ENCODE results near the gene ATMIN. TPM values are rescaled to one million over a fixed set of nuclear protein-coding genes. Genes with fewer than 3 reads are reported as not detected.

Gene ATMIN
- total and polyA plus RNA-seq, 4 donors: 9.4 to 29.1 (median 18.2) TPM

GRCh38 chr16:81070979-81071378 is 35.3 kb downstream of the ATMIN start:
- no peaks in the 10 kb centered on the region for H3K36me3 ChIP-seq (ENCODE audit: control insufficient read depth in 1 of 2, insufficient read depth in 2 of 2, low read length in 1 of 2)
- intact Hi-C loops (cut with DNase I): no loop called here
- peaks cover 0 to 2% of the 10 kb centered on the region in 2 donors for H3K27me3 ChIP-seq (ENCODE audit: control insufficient read depth in 1 of 2, insufficient read depth in 2 of 2, low read length in 1 of 2)
- H3K4me3 ChIP-seq (ENCODE audit: low read length in 2 of 2): no peak overlapping the region
- DNase-seq: no peak
- ATAC-seq (ENCODE audit: low FRiP score): no peak
- no peaks in the 10 kb centered on the region for H3K9me3 ChIP-seq (ENCODE audit: control insufficient read depth, low read length)
- WGBS, 2 donors: 78 to 79% methylated on average over 8 of the region's 8 CpGs
- H3K4me1 ChIP-seq (ENCODE audit: control insufficient read depth in 1 of 2, insufficient read depth in 2 of 2, low read length in 2 of 2): no peaks in the 10 kb centered on the region
- no peak overlapping the region for H3K27ac ChIP-seq (ENCODE audit: low read depth in 1 of 2, low read length in 2 of 2)

- H3K27me3 ChIP-seq (ENCODE audit: control insufficient read depth in 1 of 2, insufficient read depth in 2 of 2, low read length in 1 of 2): peaks cover 0 to 2% of the 10 kb centered on the region in 2 donors
- 80 to 84% methylated on average over 4 of the region's 4 CpGs for WGBS, 2 donors
- no peak for ATAC-seq (ENCODE audit: low FRiP score)
- no peaks in the 10 kb centered on the region for H3K4me1 ChIP-seq (ENCODE audit: control insufficient read depth in 1 of 2, insufficient read depth in 2 of 2, low read length in 2 of 2)
- intact Hi-C loops (cut with DNase I): no loop called here
- H3K4me3 ChIP-seq (ENCODE audit: low read length in 2 of 2): no peak overlapping the region
- no peak for DNase-seq
- H3K36me3 ChIP-seq (ENCODE audit: control insufficient read depth in 1 of 2, insufficient read depth in 2 of 2, low read length in 1 of 2): no peaks in the 10 kb centered on the region
- no peak overlapping the region for H3K27ac ChIP-seq (ENCODE audit: low read depth in 1 of 2, low read length in 2 of 2)
- H3K9me3 ChIP-seq (ENCODE audit: control insufficient read depth, low read length): no peaks in the 10 kb centered on the region
Observed at GRCh38 chr16:81071805-81072204, 36.2 kb downstream of the ATMIN start.

- peaks cover 0 to 2% of the 10 kb centered on the region in 2 donors for H3K27me3 ChIP-seq (ENCODE audit: control insufficient read depth in 1 of 2, insufficient read depth in 2 of 2, low read length in 1 of 2)
- H3K9me3 ChIP-seq (ENCODE audit: control insufficient read depth, low read length): no peaks in the 10 kb centered on the region
- no peak overlapping the region for H3K27ac ChIP-seq (ENCODE audit: low read depth in 1 of 2, low read length in 2 of 2)
- no peak overlapping the region for H3K4me3 ChIP-seq (ENCODE audit: low read length in 2 of 2)
- no peaks in the 10 kb centered on the region for H3K36me3 ChIP-seq (ENCODE audit: control insufficient read depth in 1 of 2, insufficient read depth in 2 of 2, low read length in 1 of 2)
- H3K4me1 ChIP-seq (ENCODE audit: control insufficient read depth in 1 of 2, insufficient read depth in 2 of 2, low read length in 2 of 2): no peaks in the 10 kb centered on the region
- 71 to 73% methylated on average over 5 of the region's 5 CpGs for WGBS, 2 donors
- intact Hi-C loops (cut with DNase I): no loop called here
- ATAC-seq (ENCODE audit: low FRiP score): no peak
- DNase-seq: no peak
Observed at GRCh38 chr16:81073560-81074330, 38.1 kb downstream of the ATMIN start.

GRCh38 chr16:81076566-81077075 is 41.0 kb downstream of the ATMIN start:
- DNase-seq (peak; percentile 94 to 97), ATAC-seq (ENCODE audit: low FRiP score) (peak; percentile 96)
- H3K9me3 ChIP-seq (ENCODE audit: control insufficient read depth, low read length): no peaks in the 10 kb centered on the region
- peak overlapping the region; percentile 56 to 57 for H3K4me3 ChIP-seq (ENCODE audit: low read length in 2 of 2)
- intact Hi-C loops (cut with DNase I): loop anchor here (1.0 to 5.0 kb wide), 3 partner anchors 20 to 69 kb away; partner anchors contain the start of genes ATMIN (in 2 of the 2), CENPN (in 1 of the 2) and GCSH (in 1 of the 2)
- H3K27ac ChIP-seq (ENCODE audit: low read depth in 1 of 2, low read length in 2 of 2): peak overlapping the region in 1 of 2 donors; percentile 68
- WGBS, 2 donors: 1% methylated on average over 27 of the region's 27 CpGs
- H3K4me1 ChIP-seq (ENCODE audit: control insufficient read depth in 1 of 2, insufficient read depth in 2 of 2, low read length in 2 of 2): no peaks in the 10 kb centered on the region
- no peaks in the 10 kb centered on the region for H3K27me3 ChIP-seq (ENCODE audit: control insufficient read depth in 1 of 2, insufficient read depth in 2 of 2, low read length in 1 of 2)
- no peaks in the 10 kb centered on the region for H3K36me3 ChIP-seq (ENCODE audit: control insufficient read depth in 1 of 2, insufficient read depth in 2 of 2, low read length in 1 of 2)

GRCh38 chr16:81077076-81077940 is 41.7 kb downstream of the ATMIN start, which contains the start of gene C16orf46:
Gene C16orf46, minus strand, starts transcription at chr16:81077238. Its CDS starts 13,283 bp downstream, at chr16:81063955.
- intact Hi-C loops (cut with DNase I): loop anchor here (1.0 to 5.0 kb wide), 3 partner anchors 19 to 70 kb away; partner anchors contain the start of genes ATMIN (in 2 of the 2), CENPN (in 1 of the 2) and GCSH (in 1 of the 2)
- Histone ChIP-seq H3K4me3 (ENCODE audit: low read length in 2 of 2) (peak within 1 kb of the TSS; percentile 57 to 78), H3K9me3 (ENCODE audit: control insufficient read depth, low read length) (no peaks in the 10 kb centered on the region), H3K4me1 (ENCODE audit: control insufficient read depth in 1 of 2, insufficient read depth in 2 of 2, low read length in 2 of 2) (no peaks in the 10 kb centered on the region), H3K27me3 (ENCODE audit: control insufficient read depth in 1 of 2, insufficient read depth in 2 of 2, low read length in 1 of 2) (no peaks in the 10 kb centered on the region), H3K27ac (ENCODE audit: low read depth in 1 of 2, low read length in 2 of 2) (peak within 1 kb of the TSS; percentile 64 to 97), H3K36me3 (ENCODE audit: control insufficient read depth in 1 of 2, insufficient read depth in 2 of 2, low read length in 1 of 2) (no peaks in the 10 kb centered on the region)
- WGBS, 2 donors: 10 to 11% methylated on average over 56 to 59 of the region's 59 CpGs
- ATAC-seq (ENCODE audit: low FRiP score): peak; percentile 100
- peak; percentile 98 to 100 for DNase-seq

- H3K4me1 ChIP-seq (ENCODE audit: control insufficient read depth in 1 of 2, insufficient read depth in 2 of 2, low read length in 2 of 2): no peaks in the 10 kb centered on the region
- no peaks in the 10 kb centered on the region for H3K36me3 ChIP-seq (ENCODE audit: control insufficient read depth in 1 of 2, insufficient read depth in 2 of 2, low read length in 1 of 2)
- intact Hi-C loops (cut with DNase I): no loop called here
- H3K9me3 ChIP-seq (ENCODE audit: control insufficient read depth, low read length): no peaks in the 10 kb centered on the region
- no peak overlapping the region for H3K4me3 ChIP-seq (ENCODE audit: low read length in 2 of 2)
- ATAC-seq (ENCODE audit: low FRiP score) (no peak), DNase-seq (no peak)
- 76 to 87% methylated on average over 1 of the region's 1 CpG for WGBS, 2 donors
- H3K27me3 ChIP-seq (ENCODE audit: control insufficient read depth in 1 of 2, insufficient read depth in 2 of 2, low read length in 1 of 2): no peaks in the 10 kb centered on the region
- no peak overlapping the region for H3K27ac ChIP-seq (ENCODE audit: low read depth in 1 of 2, low read length in 2 of 2)
Observed at GRCh38 chr16:81080233-81080632, 44.6 kb downstream of the ATMIN start.

GRCh38 chr16:81081014-81081413 is 45.4 kb downstream of the ATMIN start:
- no peak overlapping the region for H3K4me3 ChIP-seq (ENCODE audit: low read length in 2 of 2)
- H3K27ac ChIP-seq (ENCODE audit: low read depth in 1 of 2, low read length in 2 of 2): no peak overlapping the region
- no peaks in the 10 kb centered on the region for H3K4me1 ChIP-seq (ENCODE audit: control insufficient read depth in 1 of 2, insufficient read depth in 2 of 2, low read length in 2 of 2)
- H3K27me3 ChIP-seq (ENCODE audit: control insufficient read depth in 1 of 2, insufficient read depth in 2 of 2, low read length in 1 of 2): no peaks in the 10 kb centered on the region
- no peaks in the 10 kb centered on the region for H3K9me3 ChIP-seq (ENCODE audit: control insufficient read depth, low read length)
- WGBS, 2 donors: 95 to 98% methylated on average over 4 of the region's 4 CpGs
- ATAC-seq (ENCODE audit: low FRiP score): no peak
- DNase-seq: no peak
- no peaks in the 10 kb centered on the region for H3K36me3 ChIP-seq (ENCODE audit: control insufficient read depth in 1 of 2, insufficient read depth in 2 of 2, low read length in 1 of 2)
- intact Hi-C loops (cut with DNase I): no loop called here

GRCh38 chr16:81088836-81089235 is 53.2 kb downstream of the ATMIN start:
- 95 to 96% methylated on average over 5 of the region's 5 CpGs for WGBS, 2 donors
- DNase-seq: no peak
- ATAC-seq (ENCODE audit: low FRiP score): no peak
- Histone ChIP-seq H3K4me3 (ENCODE audit: low read length in 2 of 2) (no peak overlapping the region), H3K27ac (ENCODE audit: low read depth in 1 of 2, low read length in 2 of 2) (no peak overlapping the region), H3K9me3 (ENCODE audit: control insufficient read depth, low read length) (no peaks in the 10 kb centered on the region), H3K36me3 (ENCODE audit: control insufficient read depth in 1 of 2, insufficient read depth in 2 of 2, low read length in 1 of 2) (no peaks in the 10 kb centered on the region), H3K4me1 (ENCODE audit: control insufficient read depth in 1 of 2, insufficient read depth in 2 of 2, low read length in 2 of 2) (no peaks in the 10 kb centered on the region), H3K27me3 (ENCODE audit: control insufficient read depth in 1 of 2, insufficient read depth in 2 of 2, low read length in 1 of 2) (no peaks in the 10 kb centered on the region)
- intact Hi-C loops (cut with DNase I): no loop called here
